ENCODE data around the gene TENM4. TPM values are rescaled to one million over a fixed set of nuclear protein-coding genes. Genes with fewer than 3 reads are reported as not detected.

The TENM4 gene
- total and polyA plus RNA-seq, 10 of the 15 experiments (the other 5 are each of a cell fraction or from before 2014, with no cell fraction given): 0.03 to 0.12 (median 0.06) TPM; not detected in 7

GRCh38 chr11:78907636-78908035 lies 533.2 kb downstream of the TENM4 start:
- no peaks in the 10 kb centered on the region for H3K36me3 ChIP-seq (ENCODE audit: control insufficient read depth in 2 of 2, insufficient read depth in 2 of 2, low read length in 1 of 2)
- ATAC-seq (no peak), FAIRE-seq (no peak), DNase-seq (ENCODE audit: low read depth, low spot score) (no peak)
- no peak overlapping the region for H2AFZ ChIP-seq (ENCODE audit: control insufficient read depth, low read depth, low read length)
- H3K79me2 ChIP-seq (ENCODE audit: control insufficient read depth, insufficient read depth, low read length): no peaks in the 10 kb centered on the region
- ChIA-PET POLR2A (no interaction called here), CTCF (no interaction called here), SMC1A (ENCODE audit: uncharacterized antibody, unreplicated experiment) (interaction anchor here (1.0 kb wide), 1 partner anchor 57 kb away, joined by 3 read pairs; no protein-coding TSS in a partner anchor), RAD21 (ENCODE audit: unreplicated experiment) (no interaction called here)
- no peak overlapping the region for H3K27ac ChIP-seq (ENCODE audit: control insufficient read depth, insufficient read depth)
- no peaks in the 10 kb centered on the region; a peak in 2 of 4 replicates for H3K27me3 ChIP-seq (replicated peaks in 1 of 2; ENCODE audit: control insufficient read depth in 2 of 2, insufficient read depth in 2 of 2, low read length in 1 of 2)
- H3K4me3 ChIP-seq: no peak overlapping the region
- intact Hi-C loops (cut with micrococcal nuclease; ENCODE audit: unreplicated experiment) (no loop called here), in situ Hi-C loops (cut with MboI) (no loop called here)
- no peaks in the 10 kb centered on the region; the same call in 1 of the 2 replicates for H3K4me1 ChIP-seq (ENCODE audit: control insufficient read depth, insufficient read depth, low read length)
- TF ChIP-seq CEBPB (IDR thresholded peaks at IDR 0.05; ENCODE audit: borderline replicate concordance in 1 of 2, low read depth in 2 of 2, low read length in 2 of 2): no peak
- TF ChIP-seq JUND (IDR thresholded peaks at IDR 0.05; ENCODE audit: low read depth, low read length): no peak
- no peak for TF ChIP-seq IKZF1 (conservative IDR thresholded peaks at IDR 0.05)
- TF ChIP-seq RBBP5 (conservative IDR thresholded peaks at IDR 0.05): no peak
- TF ChIP-seq CHD2 (IDR thresholded peaks at IDR 0.05; ENCODE audit: borderline replicate concordance, low read depth, low read length): no peak
- H3K4me2 ChIP-seq (ENCODE audit: control insufficient read depth, insufficient read depth): no peak overlapping the region
- BruUV-seq (replicated peaks): no TSS peak
- H4K20me1 ChIP-seq (ENCODE audit: control insufficient read depth, insufficient read depth): no peaks in the 10 kb centered on the region
- H3K9me3 ChIP-seq (replicated peaks; ENCODE audit: control insufficient read depth, insufficient read depth, low read length): no peaks in the 10 kb centered on the region
- no peak overlapping the region for H3K9ac ChIP-seq (ENCODE audit: control insufficient read depth, insufficient read depth, low read length)
- 25% methylated on average over 4 of the region's 4 CpGs for WGBS (ENCODE audit: insufficient coverage, insufficient replicate concordance, low lambda C conversion rate, missing lambda C conversion rate)

DNA sequence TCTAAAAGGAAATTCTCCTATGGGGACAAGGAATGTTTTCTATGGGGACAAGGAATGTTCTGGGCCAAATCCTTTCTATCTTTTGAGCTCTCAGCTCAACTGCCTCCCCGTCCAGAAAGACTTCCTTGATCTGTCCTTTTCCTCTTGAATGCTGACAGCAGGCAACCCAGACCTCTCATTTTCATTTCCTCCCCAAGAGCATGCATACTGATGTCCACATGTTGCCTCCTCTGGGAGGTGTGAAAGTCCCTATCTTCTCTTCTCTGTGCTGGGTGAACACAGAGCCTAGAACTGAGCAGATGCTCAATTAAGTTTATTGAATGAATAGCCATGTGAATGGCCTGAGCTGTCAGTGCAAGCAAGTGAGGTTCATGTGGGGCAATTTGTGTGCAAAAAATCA lies 534.3 kb downstream of the TENM4 start:
- in situ Hi-C loops (cut with MboI) (no loop called here), intact Hi-C loops (cut with micrococcal nuclease; ENCODE audit: unreplicated experiment) (no loop called here)
- no TSS peak for BruUV-seq (replicated peaks)
- no peak overlapping the region for H3K27ac ChIP-seq (ENCODE audit: control insufficient read depth, insufficient read depth)
- FAIRE-seq (no peak), ATAC-seq (no peak), DNase-seq (ENCODE audit: low read depth, low spot score) (no peak)
- H4K20me1 ChIP-seq (ENCODE audit: control insufficient read depth, insufficient read depth): no peaks in the 10 kb centered on the region
- WGBS (ENCODE audit: insufficient coverage, insufficient replicate concordance, low lambda C conversion rate, missing lambda C conversion rate): 0% methylated on average over 1 of the region's 1 CpG
- ChIA-PET POLR2A (no interaction called here), CTCF (interaction anchor here (0.6 kb wide), 1 partner anchor 1137 kb away, joined by 4 read pairs; no protein-coding TSS in a partner anchor), RAD21 (ENCODE audit: unreplicated experiment) (no interaction called here), SMC1A (ENCODE audit: uncharacterized antibody, unreplicated experiment) (interaction anchor here (0.8 kb wide), 1 partner anchor 165 kb away, joined by 3 read pairs; no protein-coding TSS in a partner anchor)
- no peaks in the 10 kb centered on the region for H3K36me3 ChIP-seq (ENCODE audit: control insufficient read depth in 2 of 2, insufficient read depth in 2 of 2, low read length in 1 of 2)
- TF ChIP-seq, protein P1, sequence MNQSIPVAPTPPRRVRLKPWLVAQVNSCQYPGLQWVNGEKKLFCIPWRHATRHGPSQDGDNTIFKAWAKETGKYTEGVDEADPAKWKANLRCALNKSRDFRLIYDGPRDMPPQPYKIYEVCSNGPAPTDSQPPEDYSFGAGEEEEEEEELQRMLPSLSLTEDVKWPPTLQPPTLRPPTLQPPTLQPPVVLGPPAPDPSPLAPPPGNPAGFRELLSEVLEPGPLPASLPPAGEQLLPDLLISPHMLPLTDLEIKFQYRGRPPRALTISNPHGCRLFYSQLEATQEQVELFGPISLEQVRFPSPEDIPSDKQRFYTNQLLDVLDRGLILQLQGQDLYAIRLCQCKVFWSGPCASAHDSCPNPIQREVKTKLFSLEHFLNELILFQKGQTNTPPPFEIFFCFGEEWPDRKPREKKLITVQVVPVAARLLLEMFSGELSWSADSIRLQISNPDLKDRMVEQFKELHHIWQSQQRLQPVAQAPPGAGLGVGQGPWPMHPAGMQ (IDR thresholded peaks at IDR 0.05; ENCODE audit: borderline replicate concordance): no peak
- TF ChIP-seq ZZZ3 (IDR thresholded peaks at IDR 0.05; ENCODE audit: control insufficient read depth, insufficient read length, low read depth): no peak
- no peak for TF ChIP-seq HCFC1 (IDR thresholded peaks at IDR 0.05; ENCODE audit: low read length)
- TF ChIP-seq GABPA (IDR thresholded peaks at IDR 0.05; ENCODE audit: low read depth): no peak
- TF ChIP-seq POLR2A (IDR thresholded peaks at IDR 0.05; ENCODE audit: low read depth, low read length): no peak
- TF ChIP-seq ZBED1 (IDR thresholded peaks at IDR 0.05; ENCODE audit: borderline replicate concordance): no peak
- no peak for TF ChIP-seq CBX3 (IDR thresholded peaks at IDR 0.05; ENCODE audit: borderline replicate concordance, low read depth)
- TF ChIP-seq TCF12 (IDR thresholded peaks at IDR 0.05; ENCODE audit: low read depth, low read length): no peak
- no peak for TF ChIP-seq ZNF24 (IDR thresholded peaks at IDR 0.05)
- no peak for TF ChIP-seq KLF5 (IDR thresholded peaks at IDR 0.05; ENCODE audit: partially characterized antibody)
- TF ChIP-seq CBX5 (IDR thresholded peaks at IDR 0.05; ENCODE audit: low read depth): no peak
- no peak for TF ChIP-seq IKZF1 (conservative IDR thresholded peaks at IDR 0.05)
- no peak for TF ChIP-seq ZNF274 (IDR thresholded peaks at IDR 0.05; ENCODE audit: insufficient read depth, insufficient read length)
- no peak for TF ChIP-seq EP300 (IDR thresholded peaks at IDR 0.05; ENCODE audit: borderline replicate concordance in 1 of 2, control insufficient read depth in 1 of 2, low read depth in 2 of 2, low read length in 2 of 2)
- TF ChIP-seq NRF1 (conservative IDR thresholded peaks at IDR 0.05; ENCODE audit: low read depth, low read length): no peak
- H3K9me3 ChIP-seq (replicated peaks; ENCODE audit: control insufficient read depth, insufficient read depth, low read length): no peaks in the 10 kb centered on the region
- H3K9ac ChIP-seq (ENCODE audit: control insufficient read depth, insufficient read depth, low read length): no peak overlapping the region
- no peak overlapping the region for H2AFZ ChIP-seq (ENCODE audit: control insufficient read depth, low read depth, low read length)
- H3K79me2 ChIP-seq (ENCODE audit: control insufficient read depth, insufficient read depth, low read length): no peaks in the 10 kb centered on the region
- no peak overlapping the region for H3K4me2 ChIP-seq (ENCODE audit: control insufficient read depth, insufficient read depth)
- H3K4me1 ChIP-seq (ENCODE audit: control insufficient read depth, insufficient read depth, low read length): no peaks in the 10 kb centered on the region; the same call in 1 of the 2 replicates
- no peak overlapping the region for H3K4me3 ChIP-seq
- H3K27me3 ChIP-seq (replicated peaks in 1 of 2; ENCODE audit: control insufficient read depth in 2 of 2, insufficient read depth in 2 of 2, low read length in 1 of 2): no peaks in the 10 kb centered on the region; a peak in 2 of 4 replicates
